Daoy (cell line): Measurements from ENCODE around the gene ADAT3. TPM values are rescaled to one million over a fixed set of nuclear protein-coding genes. Genes with fewer than 3 reads are reported as not detected.

Experiments used
- DNase-seq: peaks from one replicate; pipeline ENCODE4 v3.0.0-alpha.2; 2015; ENCODE audit warnings: low read depth
- total RNA-seq: library from RNA; depleted of rRNA; stranded (reverse); fragments of >200 nt; shearing (Covaris generic); gene quantifications from 2 replicates; pipeline ENCODE4 v1.2.3, GENCODE V29; 2014

ADAT3 gene
- total RNA-seq, 1 experiment from 2014 or later = 11.1 TPM

- DNase-seq = no peak
Observed at GRCh38 chr19:1912760-1913505, 7.7 kb downstream of the ADAT3 start.

DNA sequence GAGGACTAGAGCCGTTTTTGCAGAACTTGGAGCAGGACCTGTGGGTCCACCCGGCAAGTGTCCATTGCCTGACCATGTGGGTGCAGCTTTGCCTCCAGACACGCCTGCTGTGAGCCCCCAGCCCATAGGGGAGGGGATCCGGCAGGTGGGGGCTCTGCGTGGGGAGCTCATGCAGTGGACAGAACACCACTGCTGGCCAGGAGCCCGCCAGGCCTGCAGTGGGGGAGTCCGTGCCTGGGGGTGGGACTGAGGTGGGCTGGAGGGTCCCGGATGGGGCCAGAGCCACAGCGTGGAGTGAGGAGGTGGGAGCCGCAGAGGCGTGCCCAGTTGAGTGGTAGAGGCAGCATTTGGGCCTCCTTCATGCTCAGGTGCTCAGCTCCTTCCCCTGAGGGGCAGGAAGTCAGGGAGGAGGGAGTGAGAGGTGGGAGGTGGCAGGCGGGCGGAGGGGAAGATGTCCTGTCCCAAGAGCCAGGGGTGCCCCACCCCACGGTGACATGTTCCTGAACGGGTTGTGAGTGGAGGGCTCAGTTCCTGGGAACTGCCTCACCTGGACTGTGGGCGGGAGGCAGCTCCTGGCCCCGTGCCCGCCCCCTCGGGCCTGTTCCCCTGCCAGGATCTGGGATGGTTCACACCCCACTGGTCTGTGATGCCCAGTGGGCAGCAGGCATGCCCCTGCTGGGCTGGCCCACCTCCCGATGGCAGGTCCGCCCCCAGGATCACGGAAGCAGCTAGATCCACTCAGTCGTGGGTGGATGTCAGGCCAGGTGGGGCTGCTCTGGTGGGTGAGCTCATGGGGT, 8.8 kb downstream of the ADAT3 start:
- DNase-seq = no peak

DNA sequence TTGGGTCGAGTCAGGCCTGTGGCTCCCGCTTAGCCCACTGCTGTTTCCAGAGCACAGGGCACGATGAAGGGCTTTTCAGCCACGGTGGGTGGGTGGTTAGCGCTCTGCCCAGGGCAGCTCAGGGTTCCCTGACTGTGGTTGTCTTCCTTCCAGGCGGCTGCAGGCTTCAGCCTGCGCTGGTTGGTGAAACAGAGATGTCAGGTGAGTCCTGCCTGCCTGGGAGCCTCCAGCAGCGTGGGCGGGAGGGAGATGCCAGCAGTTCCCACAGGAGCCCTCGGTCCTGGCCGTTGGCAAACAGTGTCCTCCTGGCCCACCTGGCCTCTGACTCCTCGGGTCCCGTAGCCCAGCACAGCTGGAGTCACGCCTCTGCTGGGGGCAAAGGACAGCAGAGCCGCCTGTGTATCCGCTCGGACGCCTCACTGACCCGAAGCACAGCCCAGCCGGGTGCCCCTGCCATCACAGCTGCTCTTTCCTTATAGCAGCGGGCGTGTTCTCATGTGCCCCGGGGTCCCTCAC, 9.7 kb downstream of the ADAT3 start:
- no peak for DNase-seq

GRCh38 chr19:1917146-1917545, 11.9 kb downstream of the ADAT3 start:
- no peak for DNase-seq

DNA sequence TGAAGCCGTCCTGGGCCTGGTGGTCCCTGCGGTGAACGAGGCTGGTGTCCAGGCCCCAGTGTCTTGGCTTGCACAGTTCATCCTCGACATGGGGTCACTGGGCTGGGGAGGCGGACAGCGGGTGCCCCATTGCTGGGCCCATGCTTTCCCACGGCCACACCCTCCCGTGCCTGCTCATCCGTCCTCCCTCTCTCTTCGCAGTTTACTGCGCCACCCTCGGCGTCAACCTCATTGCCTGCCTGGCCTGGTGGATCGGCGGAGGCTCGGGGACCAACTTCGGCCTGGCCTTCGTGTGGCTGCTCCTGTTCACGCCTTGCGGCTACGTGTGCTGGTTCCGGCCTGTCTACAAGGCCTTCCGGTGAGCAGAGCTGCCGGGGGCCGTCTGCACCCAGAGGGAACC, 12.7 kb downstream of the ADAT3 start:
- no peak for DNase-seq

DNA sequence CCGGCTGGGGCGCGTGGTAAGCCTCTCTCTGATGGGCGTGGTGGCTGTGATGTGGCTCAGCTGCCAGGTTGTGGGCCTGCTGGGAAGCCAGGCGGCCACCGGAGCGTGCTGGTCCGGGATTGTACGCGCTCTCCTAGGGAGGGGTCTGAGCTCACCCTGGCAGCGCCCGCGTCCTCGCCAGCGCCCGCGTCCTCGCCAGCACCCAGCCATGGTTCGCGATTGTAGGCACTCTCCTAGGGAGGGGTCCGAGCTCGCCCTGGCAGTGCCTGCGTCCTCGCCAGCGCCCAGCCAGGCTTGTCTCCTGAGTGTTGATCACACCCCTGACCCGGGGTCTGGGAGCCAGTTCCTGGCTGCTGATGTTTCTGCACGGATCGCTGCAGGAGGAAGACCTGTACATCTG, 13.8 kb downstream of the ADAT3 start:
- no peak for DNase-seq

DNA sequence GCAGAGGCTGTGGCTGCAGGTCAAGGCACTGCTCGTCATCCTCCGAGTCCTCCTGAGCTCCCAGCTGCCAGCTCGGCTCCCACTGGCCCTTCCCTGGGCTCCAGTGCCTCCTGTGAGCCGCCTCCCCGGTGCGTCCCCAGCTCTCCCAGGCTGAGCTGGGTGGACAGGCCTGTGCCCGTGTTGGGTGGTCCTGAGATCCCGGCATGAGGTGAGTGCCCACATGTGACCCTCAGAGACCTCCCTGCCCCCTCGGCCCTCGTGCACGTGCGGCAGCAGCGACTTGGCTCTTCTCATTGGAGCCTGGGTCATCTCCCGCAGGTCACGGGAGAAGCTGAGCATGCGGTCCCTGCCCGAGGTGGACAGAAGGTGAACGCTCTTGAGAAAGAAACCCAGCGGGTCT, 15.4 kb downstream of the ADAT3 start:
- DNase-seq = no peak

GRCh38 chr19:1921326-1921725, 16.1 kb downstream of the ADAT3 start:
- DNase-seq = no peak

GRCh38 chr19:1921825-1922224, 16.6 kb downstream of the ADAT3 start:
- no peak for DNase-seq

DNA sequence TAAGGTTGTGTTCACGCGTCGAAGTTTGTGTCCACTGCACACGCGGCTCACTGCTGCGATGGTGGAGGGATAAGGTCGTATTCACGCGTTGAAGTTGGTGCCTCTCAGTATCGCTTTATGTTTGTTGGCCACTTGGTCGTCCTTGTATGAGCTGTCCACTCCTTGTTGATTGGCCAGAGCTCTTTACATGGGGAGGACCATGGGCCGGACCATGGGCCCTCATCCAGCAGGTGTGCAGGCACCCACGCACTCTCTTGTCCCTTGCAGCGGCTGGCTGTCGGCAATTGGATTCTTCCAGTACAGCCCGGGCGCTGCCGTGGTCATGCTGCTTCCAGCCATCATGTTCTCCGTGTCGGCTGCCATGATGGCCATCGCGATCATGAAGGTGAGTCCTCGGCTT, 17.6 kb downstream of the ADAT3 start:
- no peak for DNase-seq

DNA sequence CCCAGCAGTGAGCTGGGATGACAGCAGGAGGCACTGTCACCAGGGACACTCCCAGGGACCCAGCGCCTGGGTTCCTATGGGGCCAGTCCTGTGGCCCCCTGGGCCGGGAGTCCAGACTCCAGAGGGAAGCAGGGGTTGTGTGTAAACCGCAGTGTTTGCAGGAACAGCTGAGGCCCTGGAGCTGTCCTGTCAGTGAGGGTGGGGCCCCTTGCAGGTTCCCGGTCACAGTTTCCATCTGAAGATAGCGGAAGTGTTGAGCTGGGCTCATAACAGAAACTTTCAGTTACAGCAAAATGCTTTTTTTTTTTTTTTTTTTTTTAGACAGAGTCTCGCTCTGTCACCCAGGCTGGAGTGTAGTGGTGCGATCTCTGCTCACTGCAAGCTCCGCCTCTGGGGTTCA, 18.1 kb downstream of the ADAT3 start:
- no peak for DNase-seq

DNA sequence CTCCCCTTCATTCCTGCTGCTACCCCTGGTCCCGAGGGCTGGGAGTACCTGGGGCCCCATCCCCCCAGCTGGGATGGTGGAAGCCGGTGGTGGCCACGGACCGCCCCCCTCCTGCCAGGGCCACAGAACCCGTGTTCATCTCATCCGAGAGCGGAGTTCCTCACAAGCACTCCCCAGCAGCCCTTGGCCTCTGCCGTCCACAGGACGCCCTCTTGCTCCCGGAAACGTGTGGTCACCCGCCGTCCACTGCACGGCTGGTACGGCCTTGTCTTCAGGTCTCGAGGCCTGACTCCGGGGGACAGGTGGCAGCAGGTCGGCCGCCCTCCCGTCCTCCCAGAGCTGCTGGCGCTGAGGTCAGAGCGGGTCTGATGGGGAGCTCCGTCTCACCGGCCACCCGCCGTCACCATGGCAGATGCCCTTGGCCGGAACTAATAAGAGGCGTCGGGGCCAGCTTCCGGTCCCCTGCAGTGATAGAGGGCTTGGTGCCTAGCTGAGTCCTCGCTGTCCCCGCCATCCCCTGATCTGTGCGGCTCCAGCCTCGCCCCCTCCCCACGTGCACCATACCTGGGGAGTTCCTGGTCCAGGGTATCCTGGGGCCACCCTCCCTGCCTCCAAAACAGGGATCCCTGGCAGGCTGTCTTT, 19.2 kb downstream of the ADAT3 start:
- no peak for DNase-seq

DNA sequence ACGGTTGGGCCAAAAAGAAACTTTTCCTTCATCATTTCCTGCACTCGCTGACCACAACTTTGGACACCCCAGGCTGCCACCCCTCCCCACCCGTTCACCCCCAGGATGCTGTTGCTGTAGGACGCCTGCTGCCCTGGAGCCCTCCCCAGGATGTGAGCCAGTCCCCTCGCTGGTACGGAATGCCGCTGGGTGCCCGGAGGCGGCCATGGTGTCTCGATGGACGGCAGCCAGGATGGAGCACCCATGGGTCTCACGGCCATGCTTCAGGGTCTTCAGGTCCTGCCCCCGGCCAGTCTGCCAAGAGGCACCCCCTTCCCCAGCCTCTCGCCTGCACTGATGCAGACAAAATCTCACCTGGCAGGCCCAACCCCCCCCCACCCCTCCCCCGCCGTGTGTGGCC, 20.3 kb downstream of the ADAT3 start:
- DNase-seq = no peak

- peak; percentile 78 for DNase-seq
Observed at GRCh38 chr19:1929021-1929742, 24.0 kb downstream of the ADAT3 start.

DNA sequence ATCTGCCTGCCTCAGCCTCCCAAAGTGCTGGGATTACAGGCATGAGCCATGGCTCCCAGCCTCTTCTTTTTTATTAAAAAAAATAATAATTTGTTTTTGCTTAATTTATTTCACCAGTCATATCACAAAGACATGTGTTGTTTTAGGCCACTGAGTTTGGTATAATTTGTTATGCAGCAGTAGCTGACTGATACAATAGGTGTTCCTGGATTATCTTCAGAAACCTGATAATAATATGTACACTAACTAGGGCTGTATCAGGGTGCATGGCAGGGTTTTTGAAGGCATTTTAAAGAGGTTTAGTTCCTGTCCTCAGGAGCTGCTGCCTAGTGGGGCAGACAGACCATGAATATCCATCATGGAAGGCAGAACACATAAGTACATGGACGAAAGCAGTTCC, 26.2 kb downstream of the ADAT3 start:
- DNase-seq = no peak

DNA sequence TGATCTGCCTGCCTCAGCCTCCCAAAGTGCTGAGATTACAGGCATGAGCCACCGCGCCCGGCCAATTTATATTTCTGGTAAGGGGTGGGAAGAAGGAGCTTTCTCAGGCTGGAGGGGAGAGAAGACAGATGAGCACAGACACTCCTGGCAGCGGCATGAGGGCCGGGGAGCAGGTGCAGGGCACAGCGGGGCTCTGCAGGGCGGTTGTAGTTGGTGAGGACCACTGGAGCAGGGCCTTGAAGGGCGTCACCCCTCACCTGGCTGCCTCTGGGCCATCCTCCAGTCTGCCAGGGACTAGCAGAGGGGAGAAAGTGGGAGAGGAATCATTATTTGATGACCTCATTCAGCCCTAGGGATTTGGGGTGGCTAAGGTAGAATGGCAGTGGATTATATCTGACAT, 27.2 kb downstream of the ADAT3 start:
- no peak for DNase-seq

DNA sequence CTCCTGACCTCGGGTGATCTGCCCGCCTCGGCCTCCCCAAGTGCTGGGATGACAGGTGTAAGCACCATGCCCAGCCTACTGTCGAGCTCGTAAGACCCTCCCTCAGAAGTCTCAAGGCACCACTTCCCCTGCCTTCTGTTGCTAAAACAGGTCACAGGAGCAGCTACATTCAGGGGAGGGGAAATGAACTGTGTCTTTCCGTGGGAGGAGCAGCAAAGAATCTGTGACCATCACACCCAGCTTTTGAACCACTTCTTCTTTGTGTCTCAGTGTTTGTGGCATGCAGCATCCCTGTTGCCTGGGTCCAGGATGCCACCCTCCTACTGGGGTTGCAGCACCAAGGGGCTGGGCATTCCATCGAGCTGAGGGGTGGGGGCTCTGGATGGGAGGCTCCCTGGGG, 28.0 kb downstream of the ADAT3 start:
- DNase-seq = no peak

- no peak for DNase-seq
Observed at GRCh38 chr19:1933942-1934341, 28.7 kb downstream of the ADAT3 start.

- peak; percentile 30 for DNase-seq
Observed at GRCh38 chr19:1935484-1936208, 30.4 kb downstream of the ADAT3 start.

DNA sequence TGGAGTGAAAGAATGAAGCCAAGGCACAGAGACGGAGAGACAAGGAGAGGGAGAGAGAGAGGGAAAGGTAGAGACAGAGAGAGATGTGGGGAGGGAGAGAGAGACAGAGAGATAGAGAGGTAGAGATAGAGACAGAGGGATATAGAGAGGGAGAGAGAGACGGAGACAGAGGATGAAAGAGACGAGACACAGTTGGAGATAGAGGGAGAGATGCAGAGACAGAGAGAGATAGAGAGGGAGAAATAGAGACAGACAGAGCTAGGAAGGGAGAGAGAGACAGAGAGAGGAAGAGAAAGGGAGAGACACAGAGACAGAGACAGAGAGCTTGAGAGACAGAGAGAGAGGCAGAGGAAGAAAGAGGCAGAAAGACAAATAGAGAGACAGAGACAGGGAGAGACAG, 31.2 kb downstream of the ADAT3 start:
- DNase-seq = no peak

DNA sequence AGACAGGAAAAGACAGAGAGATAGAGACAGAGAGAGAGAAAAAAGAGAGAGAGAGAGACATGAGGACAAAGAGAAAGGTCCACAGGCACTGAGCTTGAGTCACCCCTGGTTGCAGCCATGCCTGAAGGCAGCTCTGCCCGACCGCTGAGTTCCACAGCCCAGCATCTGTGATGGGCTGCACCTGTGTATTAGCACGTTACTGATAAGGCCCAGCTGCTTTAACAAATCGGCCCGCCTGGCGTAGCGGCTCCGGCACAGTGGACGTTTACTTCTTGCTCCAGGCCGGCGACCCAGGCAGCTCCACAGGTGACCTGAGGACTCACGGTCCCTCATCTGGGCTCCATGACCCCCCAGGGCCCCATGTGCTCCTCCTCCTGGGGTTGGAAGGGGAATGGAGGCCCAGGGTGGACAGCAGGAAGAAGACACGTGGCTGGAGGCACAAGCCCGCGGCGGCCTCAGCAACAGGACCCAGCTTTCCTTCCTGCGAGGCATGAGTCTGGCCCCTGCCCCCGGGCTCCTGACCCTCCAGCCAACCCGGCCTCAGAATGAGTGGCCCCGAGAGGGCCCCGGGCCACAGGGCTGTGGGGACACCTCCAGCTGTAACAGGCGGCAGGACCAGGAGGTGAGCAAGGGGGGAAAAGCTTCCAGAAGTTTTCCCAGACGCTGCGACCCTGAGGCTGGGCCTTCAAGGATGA, 31.9 kb downstream of the ADAT3 start:
- DNase-seq = no peak
